Cerebellar cortex (tissue), 1 donor: ENCODE results near the gene CTBP2.
"Not testable (repeated sequence)": the region's sequence is repeated elsewhere in the genome, so short reads cannot be mapped to it uniquely, and the experiment has no call there.

Experiments used
- DNase-seq: peaks from one replicate; pipeline ENCODE4 v3.0.0-alpha.2; 2015; ENCODE audit warnings: low spot score

The CTBP2 gene

DNA sequence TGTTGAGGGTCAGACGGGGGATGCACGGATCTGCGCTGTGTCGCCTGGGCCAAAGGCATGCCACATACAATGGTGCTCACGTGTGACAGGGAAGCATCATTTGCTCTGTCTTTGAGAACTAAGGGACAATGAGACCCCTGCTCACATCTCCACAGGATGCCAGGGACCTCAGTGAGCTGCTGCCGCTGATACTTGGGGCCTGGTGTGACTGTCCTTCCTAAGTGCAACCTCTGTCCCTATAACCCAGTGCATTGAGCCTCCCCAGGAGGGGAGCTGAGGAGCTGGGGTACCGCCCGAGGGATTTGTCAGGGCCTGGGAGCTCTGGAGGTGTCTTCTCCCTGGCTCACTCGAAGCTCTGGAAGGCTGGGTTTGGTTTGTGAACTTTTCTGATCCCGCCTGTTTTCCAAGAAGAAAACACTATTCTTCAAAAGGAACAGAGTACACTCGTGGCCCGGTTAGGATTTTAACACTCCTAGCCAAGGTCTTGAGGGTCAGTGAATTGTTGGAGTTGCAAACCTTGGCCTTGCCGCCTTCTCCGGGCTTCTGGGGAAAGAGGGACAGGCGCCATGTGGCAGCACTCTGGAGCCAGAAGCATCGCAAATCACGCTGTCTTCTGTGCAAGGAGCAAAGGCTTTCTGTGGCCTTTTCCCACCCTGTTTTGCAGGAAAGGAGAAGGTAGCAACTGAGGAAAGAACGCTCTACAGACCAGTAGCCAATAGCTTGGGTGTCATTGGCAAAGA, 26.2 kb upstream of the CTBP2 start:
- no peak for DNase-seq

DNA sequence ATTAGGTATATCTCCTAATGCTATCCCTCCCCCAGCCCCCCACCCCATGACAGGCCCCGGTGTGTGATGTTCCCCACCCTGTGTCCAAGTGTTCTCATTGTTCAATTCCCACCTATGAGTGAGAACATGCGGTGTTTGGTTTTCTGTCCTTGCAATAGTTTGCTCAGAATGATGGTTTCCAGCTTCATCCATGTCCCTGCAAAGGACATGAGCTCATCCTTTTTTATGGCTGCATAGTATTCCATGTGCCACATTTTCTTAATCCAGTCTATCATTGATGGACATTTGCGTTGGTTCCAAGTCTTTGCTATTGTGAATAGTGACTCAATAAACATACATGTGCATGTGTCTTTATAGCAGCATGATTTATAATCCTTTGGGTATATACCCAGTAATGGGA, 18.7 kb upstream of the CTBP2 start:
- DNase-seq, result not testable (repeated sequence)

DNA sequence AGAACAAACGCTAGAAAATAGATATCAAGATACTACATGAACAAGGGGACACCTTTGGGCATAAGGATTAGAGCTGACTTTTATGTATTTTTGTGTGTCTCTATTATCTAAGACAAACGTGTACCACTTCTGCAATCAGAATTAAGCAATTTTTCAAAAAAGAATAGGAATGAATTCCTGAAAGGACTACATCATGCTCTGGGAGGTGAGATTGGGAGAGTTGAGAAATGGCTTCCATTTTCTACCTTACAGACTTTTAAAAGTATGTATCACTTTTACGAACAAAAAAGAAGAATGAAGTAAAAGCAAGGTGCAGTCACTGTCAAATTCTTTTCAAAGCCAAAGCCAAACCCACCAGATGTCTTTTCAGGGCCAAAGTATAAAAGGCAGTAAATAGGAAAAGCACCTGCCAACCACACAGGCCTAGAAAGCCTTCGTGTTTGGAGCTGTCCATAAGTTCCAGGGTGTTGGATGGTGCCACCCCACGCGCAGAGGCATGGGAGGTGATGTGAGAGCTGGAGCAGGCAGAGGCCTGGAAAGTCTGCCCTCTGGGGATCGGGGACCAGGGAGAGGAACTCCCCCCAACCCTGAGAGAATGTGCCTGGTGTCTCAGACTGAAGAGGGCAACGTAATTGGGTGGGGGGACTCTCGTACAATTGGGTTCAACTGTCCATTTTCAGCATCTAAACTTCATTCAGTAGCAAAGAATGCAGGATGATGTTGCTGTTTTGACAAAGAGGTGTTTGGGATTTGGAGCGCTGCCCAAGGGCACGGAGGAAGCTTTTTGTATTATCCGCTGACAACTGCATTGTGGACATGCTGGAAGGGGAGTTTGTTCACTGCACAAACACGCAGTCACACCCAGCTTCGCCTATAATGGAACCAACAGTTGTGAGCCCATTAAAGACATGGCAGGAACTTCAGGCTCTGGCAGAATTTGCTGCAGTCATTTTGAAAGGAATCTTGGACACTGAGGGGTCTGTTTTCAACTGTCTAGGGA, 17.6 kb upstream of the CTBP2 start:
- no peak for DNase-seq

DNA sequence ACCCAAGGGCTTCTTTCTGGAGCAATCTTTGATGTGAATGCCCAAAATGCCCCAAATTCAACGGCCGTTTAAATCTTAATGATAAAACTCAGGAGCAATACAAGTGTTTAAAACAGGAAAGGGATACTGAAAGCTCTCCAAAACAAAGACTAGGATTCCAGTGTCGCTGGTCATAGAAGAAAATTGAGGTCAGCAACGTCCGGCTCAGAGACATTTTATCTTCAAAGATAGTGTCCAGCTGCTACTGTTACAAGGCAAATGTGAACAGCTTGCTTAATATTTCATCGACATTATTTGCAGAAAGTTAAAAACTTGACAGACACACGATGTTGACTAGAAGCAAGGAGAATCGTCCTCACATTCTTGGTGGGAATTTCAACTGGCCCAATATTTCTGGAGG, 15.4 kb upstream of the CTBP2 start:
- DNase-seq, result no peak

DNA sequence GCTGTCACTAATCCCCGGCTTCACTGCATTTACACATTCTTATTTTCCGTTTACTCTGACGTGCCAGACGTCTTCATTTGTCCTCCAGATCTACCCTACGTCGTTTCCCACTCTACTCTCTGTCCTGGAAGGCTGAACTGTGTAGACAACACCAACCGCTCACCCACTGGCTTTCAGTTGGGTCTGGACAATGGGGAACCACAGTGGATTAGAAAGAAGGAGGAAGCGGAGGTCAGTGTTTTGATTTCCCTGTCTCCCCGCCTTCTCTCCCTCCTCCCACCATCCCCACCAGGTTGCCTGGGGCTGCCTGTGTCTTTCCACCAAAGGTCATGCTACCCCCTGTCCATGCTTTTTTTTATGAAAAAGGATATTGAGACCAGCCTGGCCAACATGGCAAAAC, 14.0 kb upstream of the CTBP2 start:
- no peak for DNase-seq

DNA sequence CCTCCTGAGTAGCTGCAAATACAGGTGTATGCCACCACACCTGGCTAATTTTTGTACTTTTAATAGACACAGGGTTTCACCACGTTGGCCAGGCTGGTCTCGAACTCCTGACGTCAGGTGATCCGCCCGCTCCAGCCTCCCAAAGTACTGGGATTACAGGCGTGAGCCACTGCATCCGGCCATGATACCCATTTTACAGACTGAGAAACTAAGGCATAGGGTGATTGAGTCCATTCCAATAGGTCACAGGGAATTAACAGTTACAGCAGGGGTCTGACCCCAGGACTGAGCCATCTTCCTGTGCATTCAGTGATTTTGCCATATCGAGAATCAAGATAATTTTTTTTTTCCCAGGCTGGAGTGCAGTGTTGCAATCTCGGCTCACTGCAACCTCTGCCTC, 12.3 kb upstream of the CTBP2 start:
- no peak for DNase-seq

DNA sequence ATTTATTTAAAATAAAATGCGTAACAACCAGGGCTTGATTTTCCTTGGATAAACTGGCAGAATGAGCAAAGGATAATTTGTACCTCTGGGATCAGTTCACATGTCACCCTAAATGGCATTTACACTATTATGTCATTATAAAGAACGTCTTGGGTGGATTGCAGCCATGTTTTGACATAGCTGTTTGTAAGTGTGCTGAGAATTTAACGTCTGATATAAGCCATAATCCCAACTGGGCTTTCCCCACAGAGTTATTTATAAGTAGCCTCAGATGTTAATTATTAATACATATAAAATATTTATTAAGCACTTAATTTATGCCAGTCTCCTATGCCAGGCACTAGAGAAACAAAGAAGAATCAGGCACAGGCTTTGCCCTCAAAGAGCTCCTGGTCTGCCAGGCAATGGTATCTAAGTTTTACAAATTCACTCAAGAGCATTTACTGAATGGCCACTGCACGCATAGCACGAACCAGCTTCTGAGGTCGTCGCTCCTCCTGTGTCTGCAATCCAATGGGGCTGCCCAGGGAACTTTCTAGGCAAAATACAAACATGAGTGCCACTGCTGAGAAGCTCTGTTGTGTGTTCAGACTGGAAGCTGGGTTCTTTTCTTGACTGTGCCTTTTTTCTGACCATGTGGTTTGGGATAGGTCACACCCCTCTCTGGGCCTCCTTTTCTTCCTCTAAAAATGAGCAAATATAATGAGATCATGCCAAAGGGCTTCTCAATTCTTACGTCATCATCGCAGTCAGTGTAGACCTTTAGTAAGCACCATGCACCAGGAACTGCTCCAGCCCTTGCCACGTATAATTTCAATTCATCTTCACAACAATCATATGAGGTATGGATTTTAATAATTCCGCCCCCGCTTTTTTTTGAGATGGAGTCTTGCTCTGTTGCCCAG, 11.3 kb upstream of the CTBP2 start:
- no peak for DNase-seq

DNA sequence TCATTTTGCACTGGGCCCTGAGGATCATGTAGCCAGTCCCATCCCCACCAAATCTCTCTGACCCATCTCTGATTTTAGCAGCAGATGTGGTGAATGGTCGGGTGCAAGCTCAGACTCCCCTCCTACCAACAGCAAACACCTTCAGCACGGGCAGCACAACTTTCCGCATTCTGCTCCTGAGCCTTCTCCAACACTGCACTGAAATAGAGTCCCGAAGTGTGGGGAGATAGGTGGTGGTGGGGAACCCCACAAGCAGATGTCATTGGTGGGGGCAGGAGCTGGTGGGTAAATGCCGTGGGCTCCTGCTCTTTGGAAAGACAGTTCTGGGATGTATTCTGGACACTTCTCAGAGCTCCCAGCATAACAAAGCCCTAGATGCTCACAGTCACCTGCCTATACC, 9.6 kb upstream of the CTBP2 start:
- DNase-seq, result no peak

DNA sequence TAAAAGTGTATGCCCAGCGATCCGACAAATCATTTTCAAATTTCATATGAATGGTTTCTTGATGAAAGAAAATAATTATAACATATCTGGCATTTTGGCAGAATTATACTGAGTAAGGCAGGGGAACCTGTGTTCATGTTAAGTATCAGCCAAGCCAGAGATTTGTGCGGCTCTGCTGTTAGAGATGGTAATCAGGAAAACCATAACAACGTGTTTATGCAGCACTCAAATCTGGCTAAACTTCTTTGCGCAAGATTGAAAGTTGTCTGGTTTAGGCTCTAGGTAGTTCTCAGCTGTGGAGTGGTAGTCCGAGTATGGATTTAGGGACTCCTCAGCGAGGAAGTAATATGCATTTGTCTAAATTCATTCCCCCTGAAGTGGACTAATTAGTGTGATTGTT, 8.9 kb upstream of the CTBP2 start:
- no peak for DNase-seq

DNA sequence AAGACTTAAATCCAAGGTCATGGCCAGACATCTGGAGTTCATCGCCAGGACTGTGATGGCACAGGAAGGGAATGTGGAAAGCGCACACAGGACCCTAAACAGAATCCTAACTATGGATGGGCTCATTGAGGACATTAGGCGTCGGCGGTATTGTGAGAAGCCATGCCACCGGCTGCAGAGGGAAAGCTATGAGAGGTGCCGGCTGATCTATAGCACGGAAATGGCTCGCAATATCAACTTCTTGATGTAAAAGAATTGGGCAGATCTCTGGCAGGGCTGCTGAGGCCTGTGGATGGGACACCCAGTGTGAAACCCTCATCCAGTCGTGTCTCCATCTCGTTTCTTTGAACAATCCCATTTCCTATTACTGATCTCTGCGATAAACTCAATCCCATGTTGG, 6.3 kb upstream of the CTBP2 start:
- DNase-seq, result no peak

DNA sequence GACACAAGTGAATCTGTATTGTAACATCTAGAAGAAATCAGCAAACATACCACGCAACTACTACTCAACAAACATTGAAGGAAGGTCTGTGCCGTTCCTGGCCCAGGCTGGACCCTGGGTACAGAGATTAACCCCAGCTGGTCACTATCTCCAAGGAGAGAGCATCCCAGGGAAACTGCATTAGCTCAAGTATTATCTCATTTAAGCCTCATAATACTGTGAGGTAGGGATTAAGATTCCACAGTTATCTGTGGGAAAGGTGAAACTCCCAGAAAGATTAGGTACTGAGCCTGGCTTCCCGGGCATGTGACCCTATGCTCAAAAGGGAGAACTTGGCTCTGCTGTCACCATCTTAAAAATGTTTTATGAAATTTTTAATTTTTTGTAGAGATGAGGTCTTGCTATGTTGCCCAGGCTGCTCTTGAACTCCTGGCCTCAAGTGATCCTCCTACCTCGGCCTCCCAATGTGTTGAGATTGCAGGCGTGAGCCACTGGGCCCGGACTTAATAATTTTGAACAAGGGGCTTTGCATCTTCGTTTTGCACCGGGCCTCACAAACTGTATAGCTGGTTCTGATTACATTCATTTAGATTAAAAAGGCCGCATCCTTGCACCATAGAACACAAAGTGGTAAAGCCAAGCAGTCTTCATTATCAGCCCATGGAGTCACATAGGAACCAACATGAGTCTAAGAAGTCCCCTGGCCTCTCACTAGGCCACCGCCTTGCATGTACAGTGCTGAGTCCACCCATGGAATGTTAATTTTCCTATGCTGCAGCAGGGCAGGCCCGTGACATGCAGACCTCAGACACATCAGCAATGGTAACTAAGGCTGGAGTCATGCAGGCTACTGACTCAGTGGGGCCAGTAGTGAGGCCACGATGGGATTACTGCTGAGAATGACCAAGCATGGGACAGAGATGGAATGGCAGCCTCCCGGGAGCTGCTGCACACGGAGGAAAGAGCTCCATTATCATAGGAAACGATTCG, 5.5 kb upstream of the CTBP2 start:
- DNase-seq, result no peak

DNA sequence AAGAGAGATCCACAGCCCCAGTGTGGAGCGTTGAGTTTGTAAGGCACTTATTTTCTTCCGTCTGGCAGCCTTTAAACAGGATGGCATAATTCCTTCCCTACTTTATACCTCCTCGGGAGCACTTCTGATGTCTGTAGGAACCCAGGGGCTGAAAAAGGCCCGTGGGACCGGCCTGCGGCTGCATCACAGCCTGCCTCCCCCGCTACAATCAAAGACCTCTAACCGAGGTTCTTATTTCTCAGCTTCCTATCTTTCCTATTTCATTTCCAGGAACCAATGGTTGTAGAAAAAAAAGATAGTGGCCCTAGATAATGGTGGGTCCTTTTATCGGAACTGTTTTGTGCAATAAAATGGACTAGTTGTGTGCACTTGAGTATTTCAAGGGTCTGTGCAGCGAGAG, 4.1 kb upstream of the CTBP2 start:
- no peak for DNase-seq

DNA sequence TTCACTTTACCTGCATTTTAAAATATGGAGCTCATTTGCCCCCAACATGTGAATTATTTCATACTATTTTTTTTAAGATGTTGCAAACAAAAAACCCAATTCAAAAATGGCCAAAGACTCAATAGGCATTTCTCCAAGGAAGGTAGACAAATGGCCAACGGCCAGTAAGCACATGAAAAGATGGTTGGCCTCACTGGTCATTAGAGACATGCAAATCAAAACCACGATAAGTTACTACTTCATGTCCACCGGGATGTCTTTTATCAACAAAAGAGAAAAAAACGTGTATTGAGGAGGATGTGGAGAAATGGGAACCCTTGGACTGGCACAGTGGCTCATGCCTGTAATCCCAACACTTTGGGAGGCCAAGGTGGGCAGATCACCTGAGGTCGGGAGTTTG, 3.4 kb upstream of the CTBP2 start:
- DNase-seq, result no peak

DNA sequence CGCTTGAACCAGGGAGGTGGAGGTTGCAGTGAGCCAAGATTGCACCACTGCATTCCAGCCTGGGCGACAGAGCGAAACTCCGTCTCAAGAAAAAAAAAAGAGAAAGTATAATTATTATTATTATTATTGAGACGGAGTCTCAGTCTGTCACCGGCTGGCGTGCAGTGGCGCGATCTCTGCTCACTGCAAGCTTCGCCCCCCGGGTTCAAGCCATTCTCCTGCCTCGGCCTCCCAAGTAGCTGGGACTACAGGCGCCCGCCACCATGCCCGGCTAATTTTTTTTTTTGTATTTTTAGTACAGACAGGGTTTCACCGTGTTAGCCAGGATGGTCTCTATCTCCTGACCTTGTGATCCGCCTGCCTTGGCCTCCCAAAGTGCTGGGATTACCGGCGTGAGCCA, 2.9 kb upstream of the CTBP2 start:
- DNase-seq, result not testable (repeated sequence)

DNA sequence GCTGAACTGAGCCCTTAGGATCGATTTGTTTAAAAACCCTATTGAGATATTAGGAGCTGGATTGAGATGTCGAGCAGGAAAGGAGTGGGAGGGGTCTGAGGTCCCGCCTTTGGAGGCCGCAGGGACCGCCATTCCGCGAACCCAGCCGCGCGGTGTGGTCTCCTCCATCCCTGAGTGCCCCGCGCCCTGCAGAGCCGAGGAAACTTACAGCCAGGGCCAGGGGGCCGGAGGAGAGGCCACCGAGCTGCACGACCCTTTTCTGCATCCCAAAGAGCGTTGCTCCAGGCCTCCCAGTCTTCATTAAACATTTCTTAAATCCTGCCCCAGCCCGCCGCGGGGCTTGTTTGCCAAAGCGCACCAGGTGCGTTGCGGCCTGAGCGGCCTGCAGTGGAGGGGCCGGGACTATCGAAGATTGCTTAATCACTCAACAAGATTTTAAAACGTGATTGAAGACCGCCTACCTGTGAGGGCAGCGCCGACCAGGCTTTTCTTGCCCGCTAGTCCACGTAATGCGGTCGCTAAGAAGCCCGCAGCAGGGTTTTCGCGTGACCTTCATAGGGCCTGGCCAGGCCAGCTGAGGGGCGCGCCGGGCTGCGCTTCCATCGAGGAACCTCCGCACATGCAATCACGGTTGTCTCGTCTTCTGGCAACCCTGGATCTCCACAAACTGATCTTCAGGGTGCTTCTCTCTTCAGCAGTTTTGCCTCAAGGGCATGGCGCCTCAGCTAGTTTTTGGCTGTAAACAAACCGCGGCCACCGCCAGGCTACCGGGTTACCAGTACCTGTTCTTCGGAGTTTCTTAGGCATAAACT, 2.0 kb upstream of the CTBP2 start:
- no peak for DNase-seq

DNA sequence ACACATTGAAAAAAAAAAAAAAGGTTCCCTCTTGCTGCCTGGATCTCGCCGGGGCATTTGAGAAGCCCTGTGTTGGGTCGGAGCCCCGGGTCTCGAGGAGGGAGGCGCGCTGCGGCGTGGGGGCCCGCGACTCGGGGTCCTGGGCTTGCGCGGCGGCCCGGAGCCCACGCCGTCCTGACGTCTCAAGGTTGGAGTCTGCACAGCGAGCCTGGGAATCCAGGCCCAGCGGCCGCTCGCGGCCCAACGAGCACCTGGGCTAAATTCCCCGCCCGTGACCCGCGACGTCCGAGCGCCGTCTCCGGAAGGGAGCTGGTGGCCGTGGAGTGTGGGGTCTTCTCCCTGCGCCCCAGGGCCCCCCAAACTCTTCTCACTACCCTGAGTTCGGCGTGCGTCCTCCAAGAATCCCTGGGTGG, 1.4 kb upstream of the CTBP2 start:
- DNase-seq, result no peak

DNA sequence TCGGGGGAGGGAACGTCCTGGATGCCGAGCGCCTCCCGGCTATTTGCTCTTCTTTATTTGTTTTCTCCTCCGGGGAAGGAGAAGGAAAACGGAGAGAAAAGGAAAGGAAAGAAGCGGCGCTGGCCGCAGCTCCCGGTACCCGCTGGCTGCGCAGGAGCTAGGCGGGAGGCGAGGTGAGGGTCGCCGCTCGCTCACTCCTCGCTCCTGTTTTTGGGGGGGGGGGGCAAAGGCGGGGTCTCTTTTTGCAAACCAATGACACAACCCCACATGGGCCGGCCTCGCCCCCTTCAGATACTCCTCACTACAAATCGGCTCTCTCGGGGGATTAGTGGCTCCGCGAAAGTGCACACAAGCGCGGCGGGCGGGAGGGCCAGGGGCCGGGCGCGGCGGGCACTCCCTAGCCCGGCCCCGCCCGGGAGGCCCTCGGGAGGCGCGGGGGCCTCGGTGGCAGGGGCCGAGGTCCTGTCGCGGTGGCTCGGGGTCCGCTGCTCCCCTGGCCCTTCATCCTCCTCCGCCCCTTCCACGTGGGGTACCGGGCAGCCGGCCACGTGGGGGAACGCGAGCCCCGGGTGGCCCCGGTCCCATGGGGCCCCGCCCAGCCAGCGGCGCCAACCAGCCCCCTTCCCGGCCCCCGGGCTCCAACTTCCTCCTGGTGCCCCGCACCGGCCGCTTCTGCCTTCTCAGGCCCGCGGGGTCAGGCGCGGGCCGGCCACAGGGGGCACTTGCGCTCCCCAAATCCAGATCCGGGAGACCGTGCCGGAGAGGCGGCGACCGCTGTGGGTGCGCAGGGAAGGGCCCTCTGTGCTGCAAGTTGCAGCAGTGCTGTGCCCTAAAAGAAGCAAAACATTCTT, 718 bp upstream of the CTBP2 start:
- peak; percentile 83 for DNase-seq

DNA sequence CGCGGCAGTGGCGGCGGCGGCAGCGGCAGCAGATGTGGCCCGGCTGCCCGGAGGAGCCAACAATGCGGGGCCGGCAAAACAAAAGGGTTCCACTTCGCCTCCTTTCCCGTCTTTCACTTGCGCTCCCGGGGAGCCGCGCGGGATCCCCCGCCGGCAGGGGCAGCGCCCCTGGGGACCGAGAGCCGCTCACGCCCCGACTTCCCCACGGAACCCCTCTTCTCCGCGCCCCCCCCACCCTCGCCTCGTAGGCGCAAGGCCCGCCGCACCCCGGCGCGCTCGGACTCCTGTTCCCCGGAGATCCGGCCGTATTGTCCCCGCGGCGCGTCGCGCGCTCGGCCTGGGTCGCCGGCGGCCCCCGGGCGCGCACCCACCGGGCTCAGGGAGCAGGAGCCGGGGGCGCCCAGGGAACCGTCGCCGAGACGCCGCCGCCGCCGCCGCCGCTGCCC, 854 bp downstream of the CTBP2 start:
- DNase-seq, result no peak
